ENCODE results near the gene GPR137B.

Gene GPR137B

DNA sequence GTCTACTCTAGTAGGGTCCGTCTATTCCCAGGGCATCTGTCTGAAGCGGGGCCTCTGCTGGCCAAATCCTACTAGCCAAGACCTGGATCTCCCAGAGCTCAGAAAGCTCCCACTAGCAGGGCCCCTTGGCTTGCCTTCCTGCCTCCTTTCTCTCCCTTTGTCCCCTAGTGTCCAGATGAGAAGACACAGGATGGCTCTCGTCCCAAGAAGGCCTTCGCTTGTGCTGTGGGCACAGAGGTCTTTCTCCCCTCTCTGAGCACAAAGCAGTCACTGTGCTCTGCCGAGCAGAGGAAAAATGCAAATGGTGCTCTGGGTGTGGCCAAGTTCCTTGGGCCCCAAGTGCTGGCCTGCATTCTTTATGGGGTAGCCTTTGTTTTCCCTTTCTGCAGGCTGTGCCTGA, 13.0 kb upstream of the GPR137B start:
- DNase-seq (ENCODE audit: extremely low read depth, insufficient read length) = no peak
- no peak overlapping the region for H3K4me3 ChIP-seq (replicated peaks; ENCODE audit: low read depth, low read length)
- no peaks in the 10 kb centered on the region for H3K36me3 ChIP-seq (ENCODE audit: control insufficient read depth, insufficient read depth, low read length)
- TF ChIP-seq, protein P1, sequence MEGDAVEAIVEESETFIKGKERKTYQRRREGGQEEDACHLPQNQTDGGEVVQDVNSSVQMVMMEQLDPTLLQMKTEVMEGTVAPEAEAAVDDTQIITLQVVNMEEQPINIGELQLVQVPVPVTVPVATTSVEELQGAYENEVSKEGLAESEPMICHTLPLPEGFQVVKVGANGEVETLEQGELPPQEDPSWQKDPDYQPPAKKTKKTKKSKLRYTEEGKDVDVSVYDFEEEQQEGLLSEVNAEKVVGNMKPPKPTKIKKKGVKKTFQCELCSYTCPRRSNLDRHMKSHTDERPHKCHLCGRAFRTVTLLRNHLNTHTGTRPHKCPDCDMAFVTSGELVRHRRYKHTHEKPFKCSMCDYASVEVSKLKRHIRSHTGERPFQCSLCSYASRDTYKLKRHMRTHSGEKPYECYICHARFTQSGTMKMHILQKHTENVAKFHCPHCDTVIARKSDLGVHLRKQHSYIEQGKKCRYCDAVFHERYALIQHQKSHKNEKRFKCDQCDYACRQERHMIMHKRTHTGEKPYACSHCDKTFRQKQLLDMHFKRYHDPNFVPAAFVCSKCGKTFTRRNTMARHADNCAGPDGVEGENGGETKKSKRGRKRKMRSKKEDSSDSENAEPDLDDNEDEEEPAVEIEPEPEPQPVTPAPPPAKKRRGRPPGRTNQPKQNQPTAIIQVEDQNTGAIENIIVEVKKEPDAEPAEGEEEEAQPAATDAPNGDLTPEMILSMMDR (IDR thresholded peaks at IDR 0.05; ENCODE audit: insufficient read depth, low read length, poor library complexity, severe bottlenecking) = no peak
- H3K27me3 ChIP-seq (replicated peaks; ENCODE audit: control insufficient read depth, insufficient read depth, low read length) = no peaks in the 10 kb centered on the region

DNA sequence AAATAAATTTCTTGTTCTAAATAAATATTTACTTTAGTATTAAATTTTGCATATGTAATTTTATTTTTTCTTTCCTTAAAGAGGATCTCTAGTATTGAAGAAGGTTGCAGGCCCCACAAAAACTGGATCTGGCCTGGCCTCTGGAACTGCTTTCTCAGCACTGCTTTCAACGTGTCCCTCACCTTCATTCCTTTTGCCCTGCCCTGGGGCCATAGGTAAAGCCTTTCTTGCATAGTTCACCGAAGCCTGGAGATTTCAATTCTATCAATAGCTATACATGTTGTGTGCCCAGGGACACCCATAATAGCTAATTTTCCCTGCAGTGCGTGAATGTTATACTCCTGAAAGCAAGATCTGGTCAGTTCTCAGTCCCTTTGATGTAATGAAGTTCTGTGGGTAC, 12.0 kb upstream of the GPR137B start:
- H3K27me3 ChIP-seq (replicated peaks; ENCODE audit: control insufficient read depth, insufficient read depth, low read length) = no peaks in the 10 kb centered on the region
- no peaks in the 10 kb centered on the region for H3K36me3 ChIP-seq (ENCODE audit: control insufficient read depth, insufficient read depth, low read length)
- no peak for DNase-seq (ENCODE audit: extremely low read depth, insufficient read length)
- H3K4me3 ChIP-seq (replicated peaks; ENCODE audit: low read depth, low read length) = no peak overlapping the region
- TF ChIP-seq, protein P1 (IDR thresholded peaks at IDR 0.05; ENCODE audit: insufficient read depth, low read length, poor library complexity, severe bottlenecking) = no peak

DNA sequence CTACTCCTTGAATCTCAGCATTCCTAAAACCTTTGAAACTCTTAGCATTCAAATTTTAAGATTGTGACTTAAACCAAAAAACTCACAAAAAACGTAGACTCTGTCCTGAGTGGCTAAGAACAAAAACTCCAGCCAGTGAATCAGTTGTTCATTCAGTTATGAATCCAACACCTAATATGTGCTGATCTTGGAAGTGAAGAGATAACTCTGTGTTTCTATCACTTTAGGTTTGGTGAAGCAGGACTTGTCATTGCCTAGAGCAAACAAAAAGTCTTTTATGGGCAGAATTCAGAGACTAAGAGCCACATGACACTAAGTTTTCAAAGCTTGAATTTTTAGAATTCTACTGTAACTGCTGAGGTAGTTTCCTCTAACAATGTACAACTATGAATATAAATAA, 10.4 kb upstream of the GPR137B start:
- H3K36me3 ChIP-seq (ENCODE audit: control insufficient read depth, insufficient read depth, low read length) = no peaks in the 10 kb centered on the region
- TF ChIP-seq, protein P1 (IDR thresholded peaks at IDR 0.05; ENCODE audit: insufficient read depth, low read length, poor library complexity, severe bottlenecking) = no peak
- H3K4me3 ChIP-seq (replicated peaks; ENCODE audit: low read depth, low read length) = no peak overlapping the region
- no peak for DNase-seq (ENCODE audit: extremely low read depth, insufficient read length)
- no peaks in the 10 kb centered on the region for H3K27me3 ChIP-seq (replicated peaks; ENCODE audit: control insufficient read depth, insufficient read depth, low read length)

DNA sequence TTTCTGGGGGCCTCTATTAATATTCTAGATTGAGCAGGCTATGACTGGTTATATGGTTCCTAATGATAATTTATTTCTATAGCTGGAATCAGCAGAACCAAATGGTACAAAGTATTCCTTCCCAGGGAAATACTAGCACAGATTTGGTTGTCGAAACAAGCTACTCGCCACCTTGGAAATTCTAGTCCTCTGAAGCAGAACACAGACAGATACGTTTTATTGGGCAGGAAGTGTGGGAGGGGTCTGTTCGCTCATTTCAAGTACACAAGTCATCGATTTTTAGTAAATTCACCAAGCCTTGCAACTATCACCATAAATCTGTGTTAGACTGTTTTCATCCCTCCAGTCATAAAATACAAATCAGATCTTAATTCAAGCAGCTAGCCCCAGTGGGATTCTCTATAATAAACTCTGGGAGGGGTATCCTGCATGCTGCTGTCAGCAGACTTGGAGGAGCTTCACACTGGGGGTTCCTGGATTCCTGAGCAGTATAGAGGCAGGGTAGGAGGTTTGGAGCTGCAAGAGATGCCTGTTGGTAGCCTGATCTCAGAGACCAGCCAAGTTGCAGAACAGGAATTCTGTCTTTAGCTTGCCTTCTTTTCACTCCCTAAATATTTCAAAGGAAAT, 9.8 kb upstream of the GPR137B start:
- no peak overlapping the region for H3K4me3 ChIP-seq (replicated peaks; ENCODE audit: low read depth, low read length)
- H3K36me3 ChIP-seq (ENCODE audit: control insufficient read depth, insufficient read depth, low read length) = no peaks in the 10 kb centered on the region
- no peaks in the 10 kb centered on the region for H3K27me3 ChIP-seq (replicated peaks; ENCODE audit: control insufficient read depth, insufficient read depth, low read length)
- TF ChIP-seq, protein P1 (IDR thresholded peaks at IDR 0.05; ENCODE audit: insufficient read depth, low read length, poor library complexity, severe bottlenecking) = no peak
- no peak for DNase-seq (ENCODE audit: extremely low read depth, insufficient read length)

DNA sequence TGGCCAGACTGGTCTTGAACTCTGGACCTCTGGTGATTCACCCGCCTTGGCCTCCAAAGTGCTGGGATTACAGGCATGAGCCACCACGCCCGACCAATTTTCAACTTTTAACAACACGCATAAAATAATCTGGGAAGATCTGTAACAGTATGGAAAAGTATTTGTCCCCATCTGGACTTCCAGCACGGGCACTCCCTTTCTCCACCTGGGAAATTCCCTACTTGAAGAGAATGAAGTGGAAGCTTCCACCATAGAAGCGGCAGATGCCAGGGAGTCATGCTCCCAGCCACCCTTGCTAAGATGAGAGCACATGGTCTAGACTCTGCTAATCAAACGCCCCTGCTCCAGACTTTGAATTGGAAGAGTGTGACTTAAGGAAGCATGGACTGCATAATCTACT, 9.0 kb upstream of the GPR137B start:
- TF ChIP-seq, protein P1 (IDR thresholded peaks at IDR 0.05; ENCODE audit: insufficient read depth, low read length, poor library complexity, severe bottlenecking) = no peak
- Histone ChIP-seq H3K36me3 (ENCODE audit: control insufficient read depth, insufficient read depth, low read length) (no peaks in the 10 kb centered on the region), H3K4me3 (replicated peaks; ENCODE audit: low read depth, low read length) (no peak overlapping the region), H3K27me3 (replicated peaks; ENCODE audit: control insufficient read depth, insufficient read depth, low read length) (no peaks in the 10 kb centered on the region)
- DNase-seq (ENCODE audit: extremely low read depth, insufficient read length) = no peak

DNA sequence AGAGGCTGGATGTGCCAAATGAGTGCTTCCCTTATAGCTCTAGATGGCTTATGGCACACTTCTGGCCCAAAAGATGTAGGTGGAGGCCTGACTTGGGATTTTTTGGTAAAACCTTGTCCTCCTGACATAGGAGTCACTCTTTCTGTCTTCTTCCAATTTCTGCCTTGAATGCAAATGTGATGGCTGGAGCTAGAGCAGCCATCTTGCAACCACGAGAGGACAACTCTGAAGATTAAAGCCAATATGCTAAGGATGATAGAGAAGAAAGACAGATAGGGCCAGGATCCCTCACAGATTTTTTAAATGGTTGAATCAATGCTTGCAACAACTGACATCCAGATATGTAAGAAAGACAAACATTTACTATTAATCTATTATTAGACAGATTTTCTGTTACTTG, 8.5 kb upstream of the GPR137B start:
- Histone ChIP-seq H3K27me3 (replicated peaks; ENCODE audit: control insufficient read depth, insufficient read depth, low read length) (no peaks in the 10 kb centered on the region), H3K36me3 (ENCODE audit: control insufficient read depth, insufficient read depth, low read length) (no peaks in the 10 kb centered on the region), H3K4me3 (replicated peaks; ENCODE audit: low read depth, low read length) (no peak overlapping the region)
- TF ChIP-seq, protein P1 (IDR thresholded peaks at IDR 0.05; ENCODE audit: insufficient read depth, low read length, poor library complexity, severe bottlenecking) = no peak
- no peak for DNase-seq (ENCODE audit: extremely low read depth, insufficient read length)
